H9 (cell line): ENCODE data around the gene COG3. TPM values are rescaled to one million over a fixed set of nuclear protein-coding genes. Genes with fewer than 3 reads are reported as not detected.

Experiments
- DNase-seq: peaks from one replicate; pipeline ENCODE4 v3.0.0-alpha.2; 2017
- H2AFZ ChIP-seq: one replicate; pipeline ENCODE4 v1.6.1; 2013; ENCODE audit warnings: mild to moderate bottlenecking, low read length, control low read depth, moderate library complexity
- H2AK5ac ChIP-seq: 2 replicates; pipeline ENCODE4 v1.6.1; 2013; ENCODE audit warnings: low read length, control low read depth, mixed read lengths; ENCODE audit not compliant: insufficient read length
- H2BK120ac ChIP-seq: one replicate; pipeline ENCODE4 v1.6.1; 2013; ENCODE audit warnings: low read depth, mild to moderate bottlenecking, low read length, control low read depth, inconsistent platforms; ENCODE audit not compliant: poor library complexity, severe bottlenecking
- H2BK12ac ChIP-seq: 2 replicates; pipeline ENCODE4 v1.6.1; 2013; ENCODE audit warnings: low read length, control low read depth, mixed read lengths, low read depth; ENCODE audit not compliant: insufficient read length
- H2BK15ac ChIP-seq: 2 replicates; pipeline ENCODE4 v1.6.1; 2013; ENCODE audit warnings: low read depth, low read length, control low read depth
- H2BK20ac ChIP-seq: one replicate; pipeline ENCODE4 v1.6.1; 2013; ENCODE audit warnings: low read depth, mild to moderate bottlenecking, low read length, control low read depth, inconsistent platforms; ENCODE audit not compliant: poor library complexity, severe bottlenecking
- H2BK5ac ChIP-seq: 2 replicates; pipeline ENCODE4 v1.6.1; 2013; ENCODE audit warnings: low read length, control low read depth, mixed read lengths; ENCODE audit not compliant: insufficient read length
- H3K14ac ChIP-seq: 2 replicates; pipeline ENCODE4 v1.6.1; 2013; ENCODE audit warnings: low read length, control low read depth; ENCODE audit not compliant: insufficient read depth
- H3K18ac ChIP-seq: 2 replicates; pipeline ENCODE4 v1.6.1; 2013; ENCODE audit warnings: low read depth, mild to moderate bottlenecking, mixed read lengths, low read length, control low read depth; ENCODE audit not compliant: insufficient read length
- H3K23ac ChIP-seq: 2 replicates; pipeline ENCODE4 v1.6.1; 2013; ENCODE audit warnings: low read length, control low read depth, mixed read lengths, low read depth; ENCODE audit not compliant: insufficient read length
- H3K23me2 ChIP-seq: 2 replicates; pipeline ENCODE4 v1.6.1; 2013; ENCODE audit warnings: low read depth, mild to moderate bottlenecking, mixed read lengths, low read length, control low read depth; ENCODE audit not compliant: insufficient read length, poor library complexity, severe bottlenecking
- H3K27ac ChIP-seq: 2 replicates; pipeline ENCODE4 v1.5.1; 2013; ENCODE audit warnings: low read length, control low read depth, mixed read lengths, low read depth; ENCODE audit not compliant: insufficient read length
- H3K27me3 ChIP-seq: 2 replicates; pipeline ENCODE4 v1.6.1; 2013; ENCODE audit warnings: low read length, control low read depth, inconsistent platforms; ENCODE audit not compliant: insufficient read depth
- H3K4ac ChIP-seq: 2 replicates; pipeline ENCODE4 v1.6.1; 2013; ENCODE audit warnings: low read depth, mild to moderate bottlenecking, control low read depth, inconsistent platforms, low read length, moderate library complexity
- H3K4me1 ChIP-seq: 2 replicates; pipeline ENCODE4 v1.6.1; 2013; ENCODE audit warnings: low read length, control low read depth, inconsistent platforms; ENCODE audit not compliant: insufficient read depth
- H3K4me2 ChIP-seq: 2 replicates; pipeline ENCODE4 v1.6.1; 2013; ENCODE audit warnings: low read length, control low read depth, mixed read lengths; ENCODE audit not compliant: insufficient read length, insufficient read depth
- H3K56ac ChIP-seq: 2 replicates; pipeline ENCODE4 v1.6.1; 2013; ENCODE audit warnings: low read depth, mild to moderate bottlenecking, mixed read lengths, low read length, control low read depth; ENCODE audit not compliant: insufficient read length
- H3K79me1 ChIP-seq: 2 replicates; pipeline ENCODE4 v1.6.1; 2013; ENCODE audit warnings: low read depth, mild to moderate bottlenecking, moderate library complexity, low read length, control low read depth, inconsistent platforms; ENCODE audit not compliant: insufficient read depth, poor library complexity, severe bottlenecking
- H3K79me2 ChIP-seq: 2 replicates; pipeline ENCODE4 v1.6.1; 2013; ENCODE audit warnings: low read length, control low read depth, inconsistent platforms; ENCODE audit not compliant: insufficient read depth
- H3K9ac ChIP-seq: 2 replicates; pipeline ENCODE4 v1.6.1; 2013; ENCODE audit warnings: low read length, control low read depth, mixed read lengths; ENCODE audit not compliant: insufficient read length; ENCODE audit errors: extremely low read depth
- H3K9me3 ChIP-seq: one replicate; pipeline ENCODE4 v1.6.1; 2013; ENCODE audit warnings: low read depth, low read length, inconsistent platforms; ENCODE audit not compliant: control insufficient read depth
- H3T11ph ChIP-seq: one replicate; pipeline ENCODE4 v1.6.1; 2013; ENCODE audit warnings: mild to moderate bottlenecking, low read length, control low read depth, inconsistent platforms
- H4K20me1 ChIP-seq: one replicate; pipeline ENCODE4 v1.6.1; 2013; ENCODE audit not compliant: control insufficient read depth, insufficient read length, insufficient read depth
- H4K5ac ChIP-seq: 2 replicates; pipeline ENCODE4 v1.6.1; 2013; ENCODE audit warnings: low read depth, mild to moderate bottlenecking, mixed read lengths, low read length, control low read depth; ENCODE audit not compliant: insufficient read length
- H4K8ac ChIP-seq: replicated peaks from 2 replicates; pipeline ENCODE4 v1.6.1; 2013; ENCODE audit warnings: low read length, control low read depth, mixed read lengths, low read depth; ENCODE audit not compliant: insufficient read length
- H4K91ac ChIP-seq: 2 replicates; pipeline ENCODE4 v1.6.1; 2013; ENCODE audit warnings: low read depth, mild to moderate bottlenecking, moderate library complexity, mixed read lengths, low read length, control low read depth; ENCODE audit not compliant: insufficient read length
- H3K27ac Mint-ChIP-seq, 3 experiments: 2 replicates in 2 of 3; 3 replicates in 1 of 3; pipeline ENCODE4 v1.8.0; 2020 to 2021; ENCODE audit warnings: mixed read lengths in 3 of 3, mild to moderate bottlenecking in 1 of 3, moderate library complexity in 1 of 3
- H3K27me3 Mint-ChIP-seq: 2 replicates; pipeline ENCODE4 v1.8.0; 2021; ENCODE audit warnings: low read depth, mild to moderate bottlenecking, moderate library complexity, mixed read lengths
- H3K36me3 Mint-ChIP-seq, 3 experiments: 2 replicates in 2 of 3; 3 replicates in 1 of 3; pipeline ENCODE4 v1.8.0; 2020 to 2021; ENCODE audit warnings: low read depth in 3 of 3, mixed read lengths in 3 of 3; ENCODE audit not compliant: insufficient read depth in 1 of 3
- H3K4me1 Mint-ChIP-seq, 2 experiments: 2 replicates each; pipeline ENCODE4 v1.8.0; 2020; ENCODE audit warnings: mixed read lengths in 2 of 2
- H3K4me3 Mint-ChIP-seq, 2 experiments: 2 replicates in 1 of 2; 3 replicates in 1 of 2; pipeline ENCODE4 v1.8.0; 2020 to 2021; ENCODE audit warnings: mild to moderate bottlenecking in 2 of 2, mixed read lengths in 2 of 2, moderate library complexity in 1 of 2
- H3K9me3 Mint-ChIP-seq, 2 experiments: 2 replicates in 1 of 2; 3 replicates in 1 of 2; pipeline ENCODE4 v1.8.0; 2020; ENCODE audit warnings: mild to moderate bottlenecking in 2 of 2, mixed read lengths in 2 of 2, moderate library complexity in 1 of 2
- WGBS: extraction: QIAGEN DNeasy Blood & Tissue Kit; methylation state at CpG from one replicate; pipeline ENCODE4 v1.1.7; 2013; ENCODE audit warnings: missing lambda C conversion rate, low lambda C conversion rate, mixed read lengths; ENCODE audit not compliant: insufficient read length; ENCODE audit errors: extremely low coverage; 5-methylcytosine and 5-hydroxymethylcytosine counted together
- total RNA-seq: library from RNA; stranded (reverse); gene quantifications from 2 replicates; pipeline ENCODE4 v1.2.1, GENCODE V29; 2021
- TF ChIP-seq, protein P1 (sequence below): fragments of 200-600 bp; sonication (generic); conservative IDR thresholded peaks from 3 replicates; pipeline ENCODE4 v1.8.0; 2021; ENCODE audit warnings: antibody characterized with exemption, mild to moderate bottlenecking

COG3 gene
- total RNA-seq, 1 experiment from 2014 or later = 16.5 TPM

GRCh38 chr13:45527699-45528462, 63.1 kb downstream of the COG3 start:
- Mint-ChIP-seq H3K4me1 (peaks cover 20 to 30% of the 10 kb centered on the region in 2 experiments), H3K27ac (peak overlapping the region in 2 of 3 experiments; percentile 67 to 69; a peak in 3 of 7 replicates)
- TF ChIP-seq, protein P1, sequence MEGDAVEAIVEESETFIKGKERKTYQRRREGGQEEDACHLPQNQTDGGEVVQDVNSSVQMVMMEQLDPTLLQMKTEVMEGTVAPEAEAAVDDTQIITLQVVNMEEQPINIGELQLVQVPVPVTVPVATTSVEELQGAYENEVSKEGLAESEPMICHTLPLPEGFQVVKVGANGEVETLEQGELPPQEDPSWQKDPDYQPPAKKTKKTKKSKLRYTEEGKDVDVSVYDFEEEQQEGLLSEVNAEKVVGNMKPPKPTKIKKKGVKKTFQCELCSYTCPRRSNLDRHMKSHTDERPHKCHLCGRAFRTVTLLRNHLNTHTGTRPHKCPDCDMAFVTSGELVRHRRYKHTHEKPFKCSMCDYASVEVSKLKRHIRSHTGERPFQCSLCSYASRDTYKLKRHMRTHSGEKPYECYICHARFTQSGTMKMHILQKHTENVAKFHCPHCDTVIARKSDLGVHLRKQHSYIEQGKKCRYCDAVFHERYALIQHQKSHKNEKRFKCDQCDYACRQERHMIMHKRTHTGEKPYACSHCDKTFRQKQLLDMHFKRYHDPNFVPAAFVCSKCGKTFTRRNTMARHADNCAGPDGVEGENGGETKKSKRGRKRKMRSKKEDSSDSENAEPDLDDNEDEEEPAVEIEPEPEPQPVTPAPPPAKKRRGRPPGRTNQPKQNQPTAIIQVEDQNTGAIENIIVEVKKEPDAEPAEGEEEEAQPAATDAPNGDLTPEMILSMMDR = no peak

More at GRCh38 chr13:45527699-45528462, 63.1 kb downstream of the COG3 start:
- H3T11ph ChIP-seq = no peak overlapping the region
- no peak overlapping the region for H4K91ac ChIP-seq
- peaks cover 7 to 38% (median 33%) of the 10 kb centered on the region in 3 experiments; a peak in 6 of 7 replicates for H3K36me3 Mint-ChIP-seq
- no peak overlapping the region for H2AFZ ChIP-seq
- H4K20me1 ChIP-seq = no peaks in the 10 kb centered on the region
- H3K27me3 ChIP-seq = no peaks in the 10 kb centered on the region
- DNase-seq = no peak
- no peak overlapping the region for H3K9ac ChIP-seq
- no peak overlapping the region for H4K5ac ChIP-seq
- no peak overlapping the region for H2BK12ac ChIP-seq
- no peak overlapping the region for H3K23ac ChIP-seq
- no peak overlapping the region for H4K8ac ChIP-seq
- H3K27me3 Mint-ChIP-seq = no peaks in the 10 kb centered on the region
- H3K79me1 ChIP-seq = no peaks in the 10 kb centered on the region
- WGBS = no CpG with 5 or more reads among the region's 6 CpGs
- H3K18ac ChIP-seq = no peak overlapping the region
- H3K4me1 ChIP-seq = no peaks in the 10 kb centered on the region
- no peak overlapping the region for H3K4me2 ChIP-seq
- no peaks in the 10 kb centered on the region for H3K9me3 ChIP-seq
- H3K79me2 ChIP-seq = no peaks in the 10 kb centered on the region
- H2AK5ac ChIP-seq = no peak overlapping the region
- H3K14ac ChIP-seq = no peak overlapping the region
- H2BK5ac ChIP-seq = no peak overlapping the region
- H3K4me3 Mint-ChIP-seq = no peak overlapping the region
- no peak overlapping the region for H2BK15ac ChIP-seq
- H2BK20ac ChIP-seq = no peak overlapping the region
- H3K27ac ChIP-seq = no peak overlapping the region
- H3K56ac ChIP-seq = no peak overlapping the region
- H2BK120ac ChIP-seq = no peak overlapping the region
- H3K23me2 ChIP-seq = no peaks in the 10 kb centered on the region
- no peaks in the 10 kb centered on the region for H3K9me3 Mint-ChIP-seq
- no peak overlapping the region for H3K4ac ChIP-seq
